Measurements from ENCODE around the gene PTPRN2. TPM values are rescaled to one million over a fixed set of nuclear protein-coding genes. Genes with fewer than 3 reads are reported as not detected.
A peak's percentile ranks its signal among the peaks of the same experiment; 100 is the strongest.

The PTPRN2 gene
- polyA plus RNA-seq, 2 donors: 0.37 to 0.40 TPM

GRCh38 chr7:158021836-158022235 lies 565.8 kb downstream of the PTPRN2 start:
- no peaks in the 10 kb centered on the region for H3K4me1 ChIP-seq (ENCODE audit: control insufficient read depth in 2 of 2, insufficient read depth in 2 of 2, low read length in 1 of 2)
- H3K27ac ChIP-seq (ENCODE audit: low read depth in 2 of 2, low read length in 1 of 2): no peak overlapping the region
- H3K4me3 ChIP-seq (ENCODE audit: low read depth in 1 of 2, low read length in 2 of 2): no peak overlapping the region
- H3K36me3 ChIP-seq (ENCODE audit: control insufficient read depth in 2 of 2, insufficient read depth in 2 of 2, low read length in 1 of 2): no peaks in the 10 kb centered on the region
- H3K27me3 ChIP-seq (ENCODE audit: control insufficient read depth in 1 of 2, insufficient read depth in 2 of 2, low read length in 2 of 2): no peaks in the 10 kb centered on the region
- WGBS, 2 donors: 92 to 95% methylated on average over 4 of the region's 4 CpGs
- no peaks in the 10 kb centered on the region for H3K9me3 ChIP-seq (ENCODE audit: control insufficient read depth in 2 of 2, insufficient read depth in 1 of 2, low read depth in 1 of 2, low read length in 1 of 2)

- Histone ChIP-seq H3K27ac (ENCODE audit: low read depth in 2 of 2, low read length in 1 of 2) (no peak overlapping the region), H3K4me1 (ENCODE audit: control insufficient read depth in 2 of 2, insufficient read depth in 2 of 2, low read length in 1 of 2) (peaks cover 0 to 7% of the 10 kb centered on the region in 2 donors), H3K27me3 (ENCODE audit: control insufficient read depth in 1 of 2, insufficient read depth in 2 of 2, low read length in 2 of 2) (no peaks in the 10 kb centered on the region), H3K36me3 (ENCODE audit: control insufficient read depth in 2 of 2, insufficient read depth in 2 of 2, low read length in 1 of 2) (no peaks in the 10 kb centered on the region), H3K9me3 (ENCODE audit: control insufficient read depth in 2 of 2, insufficient read depth in 1 of 2, low read depth in 1 of 2, low read length in 1 of 2) (no peaks in the 10 kb centered on the region), H3K4me3 (ENCODE audit: low read depth in 1 of 2, low read length in 2 of 2) (no peak overlapping the region)
- 81 to 90% methylated on average over 8 of the region's 8 CpGs for WGBS, 2 donors
These were observed 566.9 kb downstream of the PTPRN2 start for GRCh38 chr7:158020706-158021095.

GRCh38 chr7:158019726-158020705 lies 567.6 kb downstream of the PTPRN2 start:
- Histone ChIP-seq H3K27me3 (ENCODE audit: control insufficient read depth in 1 of 2, insufficient read depth in 2 of 2, low read length in 2 of 2) (no peaks in the 10 kb centered on the region), H3K36me3 (ENCODE audit: control insufficient read depth in 2 of 2, insufficient read depth in 2 of 2, low read length in 1 of 2) (no peaks in the 10 kb centered on the region), H3K27ac (ENCODE audit: low read depth in 2 of 2, low read length in 1 of 2) (no peak overlapping the region), H3K9me3 (ENCODE audit: control insufficient read depth in 2 of 2, insufficient read depth in 1 of 2, low read depth in 1 of 2, low read length in 1 of 2) (no peaks in the 10 kb centered on the region), H3K4me3 (ENCODE audit: low read depth in 1 of 2, low read length in 2 of 2) (no peak overlapping the region), H3K4me1 (ENCODE audit: control insufficient read depth in 2 of 2, insufficient read depth in 2 of 2, low read length in 1 of 2) (peaks cover 0 to 7% of the 10 kb centered on the region in 2 donors)
- 92 to 94% methylated on average over 27 of the region's 27 CpGs for WGBS, 2 donors

- H3K36me3 ChIP-seq (ENCODE audit: control insufficient read depth in 2 of 2, insufficient read depth in 2 of 2, low read length in 1 of 2): no peaks in the 10 kb centered on the region
- H3K9me3 ChIP-seq (ENCODE audit: control insufficient read depth in 2 of 2, insufficient read depth in 1 of 2, low read depth in 1 of 2, low read length in 1 of 2): no peaks in the 10 kb centered on the region
- no peak overlapping the region for H3K27ac ChIP-seq (ENCODE audit: low read depth in 2 of 2, low read length in 1 of 2)
- 87 to 88% methylated on average over 20 of the region's 20 CpGs for WGBS, 2 donors
- H3K4me1 ChIP-seq (ENCODE audit: control insufficient read depth in 2 of 2, insufficient read depth in 2 of 2, low read length in 1 of 2): peaks cover 0 to 7% of the 10 kb centered on the region in 2 donors
- H3K27me3 ChIP-seq (ENCODE audit: control insufficient read depth in 1 of 2, insufficient read depth in 2 of 2, low read length in 2 of 2): no peaks in the 10 kb centered on the region
- H3K4me3 ChIP-seq (ENCODE audit: low read depth in 1 of 2, low read length in 2 of 2): no peak overlapping the region
These were observed 568.5 kb downstream of the PTPRN2 start for GRCh38 chr7:158018971-158019645.

DNA sequence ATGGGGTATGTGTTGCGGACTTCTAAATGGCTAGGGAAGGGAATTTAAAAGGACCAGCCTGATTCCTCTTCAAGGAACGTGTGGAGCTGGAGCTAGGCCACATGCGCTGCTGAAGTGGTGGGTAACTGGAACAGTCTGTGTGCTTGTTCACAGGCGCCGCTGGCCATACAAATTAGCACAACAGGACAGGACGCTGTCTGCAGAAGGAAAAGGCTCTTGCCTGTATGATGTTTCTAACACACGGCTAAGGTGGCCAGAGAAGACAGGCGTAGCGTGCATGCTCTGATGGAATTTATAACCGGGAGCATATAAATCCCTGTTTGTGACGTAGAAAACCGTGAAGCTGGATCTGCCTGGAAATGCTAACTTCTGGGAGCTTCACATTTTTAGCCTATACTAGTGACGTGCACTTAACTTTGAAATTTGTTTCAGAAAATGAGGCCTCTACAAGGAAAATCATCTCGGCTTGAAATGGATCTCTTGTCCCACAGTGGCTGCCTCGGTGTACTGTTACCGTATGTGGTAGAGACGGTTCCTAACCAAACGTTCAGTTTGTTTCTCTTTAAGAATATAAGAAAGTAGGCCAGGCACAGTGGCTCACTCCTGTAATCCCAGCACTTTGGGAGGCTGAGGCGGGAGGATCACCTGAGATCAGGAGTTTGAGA lies 569.4 kb downstream of the PTPRN2 start:
- WGBS, 2 donors: 92 to 94% methylated on average over 19 of the region's 19 CpGs
- no peak overlapping the region for H3K4me3 ChIP-seq (ENCODE audit: low read depth in 1 of 2, low read length in 2 of 2)
- no peaks in the 10 kb centered on the region for H3K36me3 ChIP-seq (ENCODE audit: control insufficient read depth in 2 of 2, insufficient read depth in 2 of 2, low read length in 1 of 2)
- no peaks in the 10 kb centered on the region for H3K9me3 ChIP-seq (ENCODE audit: control insufficient read depth in 2 of 2, insufficient read depth in 1 of 2, low read depth in 1 of 2, low read length in 1 of 2)
- peaks cover 0 to 7% of the 10 kb centered on the region in 2 donors for H3K4me1 ChIP-seq (ENCODE audit: control insufficient read depth in 2 of 2, insufficient read depth in 2 of 2, low read length in 1 of 2)
- H3K27me3 ChIP-seq (ENCODE audit: control insufficient read depth in 1 of 2, insufficient read depth in 2 of 2, low read length in 2 of 2): no peaks in the 10 kb centered on the region
- no peak overlapping the region for H3K27ac ChIP-seq (ENCODE audit: low read depth in 2 of 2, low read length in 1 of 2)

DNA sequence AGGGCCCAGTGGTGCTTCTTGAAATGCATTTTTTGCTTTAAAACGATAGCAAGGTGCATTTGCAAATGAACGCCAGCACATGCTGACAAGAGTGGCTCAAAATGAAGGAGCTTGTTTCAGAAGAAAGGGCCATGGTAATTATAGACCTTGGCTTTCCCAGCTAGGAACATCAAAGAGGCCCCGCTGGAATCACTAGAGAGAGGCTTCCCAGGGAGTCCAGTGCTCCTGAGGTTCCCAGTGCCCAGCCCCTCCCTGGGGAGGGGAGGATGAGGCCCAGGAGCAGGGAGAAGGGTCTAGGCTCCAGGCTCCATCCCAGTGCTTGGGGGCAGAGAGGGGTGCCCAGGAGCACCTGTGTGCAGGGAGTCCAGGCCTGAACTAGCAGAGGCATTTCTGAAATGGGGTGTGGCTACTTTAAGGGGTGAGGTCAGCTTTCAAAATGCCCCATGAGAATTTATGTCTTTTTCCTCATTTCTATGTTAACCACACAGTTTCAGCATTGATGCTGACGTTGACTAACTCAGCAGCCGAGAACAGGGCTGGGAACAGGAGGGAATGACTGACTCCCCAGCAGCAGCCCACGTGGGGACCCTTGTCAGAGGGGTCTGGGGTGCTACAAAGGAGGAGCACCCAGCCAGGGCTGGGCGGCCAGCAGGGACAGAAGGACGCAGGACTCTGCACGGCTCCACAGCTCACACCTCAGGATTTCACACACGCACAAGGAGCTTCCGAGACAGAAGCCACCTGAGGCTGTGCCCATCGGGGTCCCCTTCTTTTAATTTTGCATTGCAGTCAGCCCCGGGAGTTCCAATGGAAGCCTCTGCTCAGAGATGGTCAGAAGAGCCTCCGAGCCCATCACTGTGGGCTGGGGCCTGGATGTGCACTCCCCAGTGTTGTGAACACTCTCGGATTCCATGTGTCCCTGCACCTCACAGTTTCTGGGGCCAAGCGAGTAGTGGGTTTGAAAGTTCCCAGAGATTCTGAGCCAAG lies 570.2 kb downstream of the PTPRN2 start:
- Histone ChIP-seq H3K9me3 (ENCODE audit: control insufficient read depth in 2 of 2, insufficient read depth in 1 of 2, low read depth in 1 of 2, low read length in 1 of 2) (no peaks in the 10 kb centered on the region), H3K27me3 (ENCODE audit: control insufficient read depth in 1 of 2, insufficient read depth in 2 of 2, low read length in 2 of 2) (no peaks in the 10 kb centered on the region), H3K36me3 (ENCODE audit: control insufficient read depth in 2 of 2, insufficient read depth in 2 of 2, low read length in 1 of 2) (no peaks in the 10 kb centered on the region), H3K4me3 (ENCODE audit: low read depth in 1 of 2, low read length in 2 of 2) (no peak overlapping the region), H3K27ac (ENCODE audit: low read depth in 2 of 2, low read length in 1 of 2) (no peak overlapping the region), H3K4me1 (ENCODE audit: control insufficient read depth in 2 of 2, insufficient read depth in 2 of 2, low read length in 1 of 2) (peaks cover 0 to 7% of the 10 kb centered on the region in 2 donors)
- WGBS, 2 donors: 72 to 79% methylated on average over 16 of the region's 16 CpGs

GRCh38 chr7:158016180-158017097 lies 571.2 kb downstream of the PTPRN2 start:
- H3K4me1 ChIP-seq (ENCODE audit: control insufficient read depth in 2 of 2, insufficient read depth in 2 of 2, low read length in 1 of 2): peaks cover 0 to 7% of the 10 kb centered on the region in 2 donors
- WGBS, 2 donors: 21 to 22% methylated on average over 31 of the region's 31 CpGs
- H3K27ac ChIP-seq (ENCODE audit: low read depth in 2 of 2, low read length in 1 of 2): no peak overlapping the region
- no peaks in the 10 kb centered on the region for H3K27me3 ChIP-seq (ENCODE audit: control insufficient read depth in 1 of 2, insufficient read depth in 2 of 2, low read length in 2 of 2)
- H3K36me3 ChIP-seq (ENCODE audit: control insufficient read depth in 2 of 2, insufficient read depth in 2 of 2, low read length in 1 of 2): no peaks in the 10 kb centered on the region
- H3K9me3 ChIP-seq (ENCODE audit: control insufficient read depth in 2 of 2, insufficient read depth in 1 of 2, low read depth in 1 of 2, low read length in 1 of 2): no peaks in the 10 kb centered on the region
- H3K4me3 ChIP-seq (ENCODE audit: low read depth in 1 of 2, low read length in 2 of 2): peak overlapping the region in 1 of 2 donors; percentile 18

DNA sequence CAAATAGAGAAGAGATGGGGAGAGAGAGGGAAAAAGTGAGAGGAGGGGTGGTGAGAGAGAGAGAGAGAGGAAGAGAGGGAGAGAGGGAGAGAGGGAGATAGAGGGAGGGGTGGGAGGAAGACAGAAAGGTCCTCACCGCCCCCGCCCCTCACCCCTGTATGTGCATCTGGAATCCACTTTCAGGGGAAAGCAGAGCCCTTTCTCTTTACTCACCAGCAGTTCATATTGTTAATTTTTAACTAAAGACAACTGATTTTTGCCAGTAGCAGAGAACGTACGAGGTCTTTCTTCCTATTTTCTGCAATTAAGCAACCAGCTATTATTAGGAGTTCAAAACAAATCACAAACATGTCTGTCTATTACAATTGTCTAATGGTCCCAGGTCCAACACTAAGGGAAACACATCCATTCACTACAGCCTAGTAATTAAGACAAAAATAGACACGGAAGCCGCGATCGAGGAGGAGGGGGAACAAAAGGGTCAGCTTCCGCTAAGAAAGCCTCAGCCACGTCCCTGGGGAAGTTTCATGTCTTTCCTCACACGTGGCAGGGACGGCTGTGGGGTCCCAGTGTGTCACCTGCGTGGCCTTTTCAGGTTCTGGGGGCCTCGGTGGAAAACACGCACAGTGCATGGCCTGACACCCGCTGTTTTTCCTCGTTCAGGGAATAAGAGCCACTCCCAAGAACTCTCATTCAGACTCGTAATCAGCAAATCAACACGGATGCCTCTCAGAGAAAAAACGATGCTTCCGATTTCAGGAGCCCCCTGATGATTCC lies 572.0 kb downstream of the PTPRN2 start:
- 40 to 50% methylated on average over 21 of the region's 21 CpGs for WGBS, 2 donors

More for the DNA sequence above, 572.0 kb downstream of the PTPRN2 start:
- Histone ChIP-seq H3K9me3 (ENCODE audit: control insufficient read depth in 2 of 2, insufficient read depth in 1 of 2, low read depth in 1 of 2, low read length in 1 of 2) (no peaks in the 10 kb centered on the region), H3K4me1 (ENCODE audit: control insufficient read depth in 2 of 2, insufficient read depth in 2 of 2, low read length in 1 of 2) (peaks cover 0 to 7% of the 10 kb centered on the region in 2 donors), H3K27me3 (ENCODE audit: control insufficient read depth in 1 of 2, insufficient read depth in 2 of 2, low read length in 2 of 2) (no peaks in the 10 kb centered on the region), H3K4me3 (ENCODE audit: low read depth in 1 of 2, low read length in 2 of 2) (peak overlapping the region in 1 of 2 donors; percentile 18), H3K36me3 (ENCODE audit: control insufficient read depth in 2 of 2, insufficient read depth in 2 of 2, low read length in 1 of 2) (no peaks in the 10 kb centered on the region), H3K27ac (ENCODE audit: low read depth in 2 of 2, low read length in 1 of 2) (no peak overlapping the region)
